NCI-H446 treated with DMSO at 0.1 percent for 48 hours (cell line): ENCODE data around the gene PDE7B.

Experiments
- DNase-seq: peaks from one replicate; lab custom pipeline; 2025; lab: John Stamatoyannopoulos, UW

The PDE7B gene

DNA sequence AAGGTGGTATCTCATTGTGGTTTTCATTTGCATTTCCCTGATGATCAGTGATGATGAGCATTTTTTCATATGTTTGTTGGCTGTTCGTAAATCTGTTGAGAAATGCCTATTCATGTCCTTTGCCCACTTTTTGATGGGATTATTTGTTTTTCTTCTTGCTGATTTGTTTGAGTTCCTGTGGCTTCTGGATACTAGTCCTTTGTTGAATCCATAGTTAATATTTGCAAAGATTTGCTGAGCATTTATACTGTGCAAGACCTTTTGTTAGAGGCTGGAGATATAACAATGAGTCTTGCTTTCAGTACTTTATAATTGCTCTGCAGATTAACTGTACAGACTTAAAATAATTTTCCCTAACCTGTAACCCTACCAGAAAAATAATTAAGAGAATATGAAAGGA is 35.6 kb downstream of the PDE7B start:
- no peak for DNase-seq

DNA sequence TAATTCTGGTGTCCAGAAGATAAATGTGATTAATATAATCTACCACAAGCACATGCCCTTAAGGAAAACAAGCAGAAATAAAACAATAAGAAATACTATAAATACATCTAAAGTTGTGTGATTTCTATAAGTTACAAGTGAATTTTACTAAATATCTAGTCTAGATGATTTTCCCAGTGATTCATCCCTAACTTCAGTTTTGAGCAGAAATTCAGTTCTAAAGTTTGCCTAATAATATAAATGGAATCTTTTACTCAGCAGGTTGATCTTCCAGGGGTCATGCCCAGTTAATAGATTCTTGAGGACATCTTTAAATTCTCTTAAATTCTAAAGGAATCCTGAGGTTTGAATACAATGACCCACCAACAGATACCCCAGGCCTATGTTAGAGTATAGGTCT is 37.3 kb downstream of the PDE7B start:
- no peak for DNase-seq

DNA sequence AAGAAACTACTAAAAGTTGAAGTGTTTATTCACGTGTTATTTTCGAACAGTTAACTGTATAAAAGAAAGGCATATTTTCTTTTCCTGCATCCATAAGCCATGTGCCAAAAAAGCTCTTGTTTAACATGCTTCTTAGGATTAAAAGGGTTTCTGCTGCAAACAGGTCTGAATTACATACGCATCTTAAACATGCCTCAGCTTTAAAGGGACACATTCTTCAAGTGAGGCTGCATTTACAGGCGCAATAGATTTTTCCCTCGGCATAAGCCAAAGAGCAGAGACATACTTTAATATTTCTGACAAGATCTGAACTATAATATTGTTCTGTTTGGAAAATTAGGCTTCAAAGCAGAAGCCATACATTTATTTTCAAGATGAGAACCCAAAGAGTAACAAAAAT is 39.4 kb downstream of the PDE7B start:
- DNase-seq: no peak

- no peak for DNase-seq
Measured at GRCh38 chr6:135891710-135892109, 40.2 kb downstream of the PDE7B start.

DNA sequence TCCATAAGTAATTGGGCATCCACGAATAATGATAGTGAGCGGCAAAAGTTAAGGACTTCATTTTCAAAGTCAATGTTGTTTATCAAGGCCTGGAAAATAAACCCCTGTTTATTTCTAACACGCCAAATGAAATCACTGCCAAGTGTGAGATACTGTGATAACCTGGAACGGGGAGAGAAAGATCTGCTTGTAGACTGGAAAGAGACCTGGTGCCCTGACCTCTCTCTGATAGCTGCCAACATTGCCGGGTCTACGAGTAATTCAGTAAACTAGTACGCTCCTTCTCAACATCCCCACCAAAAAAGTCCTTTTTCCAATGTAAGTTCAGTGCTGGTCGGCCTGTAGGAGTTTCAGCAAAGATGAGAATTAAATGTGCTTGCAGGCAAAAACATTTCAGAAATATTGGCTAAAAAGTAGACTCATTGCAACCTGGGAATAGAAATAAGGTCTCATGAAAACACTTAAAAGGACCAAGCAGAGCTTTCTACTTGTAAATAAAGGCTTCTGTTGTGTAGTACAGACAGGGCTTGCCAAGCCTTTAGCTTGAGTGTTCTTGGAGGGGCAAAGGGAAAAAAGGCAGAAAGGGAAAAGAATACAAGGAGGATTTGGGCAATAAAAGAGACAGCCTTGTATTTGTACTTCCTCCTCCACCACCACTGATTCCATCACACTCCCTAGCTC is 43.9 kb downstream of the PDE7B start:
- no peak for DNase-seq

- DNase-seq: no peak
Measured at GRCh38 chr6:135897087-135897486, 45.6 kb downstream of the PDE7B start.

DNA sequence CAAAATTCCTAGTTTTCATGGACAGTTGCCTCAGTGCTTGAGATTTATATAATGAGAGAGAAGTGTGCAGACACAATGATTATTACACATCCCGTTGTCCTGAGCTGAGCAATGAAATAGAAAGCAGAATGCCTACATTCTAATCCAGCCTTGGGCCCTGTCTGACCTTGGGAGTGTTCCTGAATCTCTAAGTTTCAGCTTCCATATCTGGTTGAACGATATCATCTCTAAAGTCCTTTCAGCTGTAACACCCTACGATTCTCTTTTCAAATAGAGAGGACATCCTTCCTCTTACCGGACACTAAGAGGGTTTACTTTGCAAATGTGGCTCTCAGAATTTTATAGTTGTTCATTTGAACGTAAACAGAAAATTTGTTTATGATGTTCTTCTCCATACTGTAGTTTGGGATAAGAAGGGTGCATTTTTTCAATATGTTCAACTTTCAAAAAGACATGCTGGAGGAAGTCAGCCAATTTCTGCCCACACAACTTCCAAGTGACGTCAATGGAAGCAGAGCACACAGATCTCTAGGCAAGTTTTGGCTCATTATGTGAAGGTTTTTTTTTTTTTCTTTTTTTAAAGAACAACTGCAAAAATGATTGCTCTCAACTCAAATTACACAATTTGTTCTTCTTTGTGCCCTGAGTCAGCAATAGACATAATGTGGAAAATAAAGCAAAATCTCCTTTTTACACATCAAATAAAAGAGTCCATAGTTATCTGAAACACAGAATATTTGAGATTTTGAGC is 50.4 kb downstream of the PDE7B start:
- DNase-seq: peak; percentile 39

GRCh38 chr6:135902756-135903331 is 51.3 kb downstream of the PDE7B start:
- no peak for DNase-seq

DNA sequence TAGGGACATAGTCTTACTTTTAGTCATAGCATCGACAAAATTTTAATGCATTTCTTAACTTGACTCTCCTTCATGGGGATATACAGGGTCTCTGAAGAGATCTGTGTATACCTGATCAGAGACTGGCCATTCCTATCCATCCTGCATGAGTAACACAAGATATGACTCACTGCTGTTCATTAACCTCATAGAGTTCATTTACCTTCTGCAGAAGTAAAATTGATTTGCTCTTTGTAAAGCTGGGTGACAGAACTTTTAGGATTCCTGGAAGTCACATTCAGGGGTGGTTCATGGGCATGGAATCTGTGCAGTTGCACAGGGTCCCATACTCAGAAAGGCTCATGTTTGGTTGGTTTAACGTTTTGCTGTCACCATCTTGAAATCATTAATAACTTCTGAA is 53.2 kb downstream of the PDE7B start:
- no peak for DNase-seq

GRCh38 chr6:135905604-135906300 is 54.3 kb downstream of the PDE7B start:
- DNase-seq: no peak

DNA sequence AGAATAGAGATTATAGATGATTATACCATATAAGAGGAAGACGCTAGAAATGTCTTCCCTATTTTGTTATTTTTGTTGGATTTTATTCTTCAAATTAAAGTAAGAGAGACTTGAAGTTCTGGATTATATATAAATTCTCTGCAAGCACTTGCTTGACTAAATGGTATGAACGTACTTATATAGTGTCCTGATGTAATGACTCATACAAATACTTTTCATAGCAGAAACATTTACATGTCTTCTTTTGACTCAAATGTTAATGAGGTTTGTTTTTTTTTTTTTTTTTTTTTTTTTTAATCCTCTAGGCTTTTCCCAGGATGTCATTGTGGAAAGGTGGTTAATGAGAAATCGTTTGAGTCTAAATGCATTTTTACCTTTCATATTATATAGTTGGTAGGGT is 55.0 kb downstream of the PDE7B start:
- DNase-seq: no peak

DNA sequence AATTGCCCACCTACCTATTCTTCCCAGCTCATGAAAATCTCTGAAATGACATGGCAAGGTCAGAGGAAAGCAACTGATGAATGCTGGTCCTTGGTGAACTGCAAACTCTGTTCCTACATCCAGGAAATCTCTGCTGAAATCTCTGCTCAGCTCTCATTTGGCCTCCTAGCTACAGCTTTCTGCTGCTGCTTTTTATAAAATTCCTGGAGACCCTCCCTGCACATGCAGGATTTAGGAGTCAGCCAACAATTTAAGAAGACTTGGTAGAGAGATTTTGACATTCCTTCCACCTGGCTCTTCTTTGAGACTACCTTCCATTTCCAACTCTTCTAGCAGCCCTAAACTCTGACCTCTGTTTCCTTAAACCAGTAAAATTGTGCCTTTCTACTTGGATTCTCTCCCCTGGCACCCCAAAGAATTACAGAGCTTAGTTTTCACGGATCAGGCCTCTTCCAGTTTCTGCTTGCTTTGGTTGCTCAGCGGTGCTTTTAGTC is 55.5 kb downstream of the PDE7B start:
- no peak for DNase-seq

DNA sequence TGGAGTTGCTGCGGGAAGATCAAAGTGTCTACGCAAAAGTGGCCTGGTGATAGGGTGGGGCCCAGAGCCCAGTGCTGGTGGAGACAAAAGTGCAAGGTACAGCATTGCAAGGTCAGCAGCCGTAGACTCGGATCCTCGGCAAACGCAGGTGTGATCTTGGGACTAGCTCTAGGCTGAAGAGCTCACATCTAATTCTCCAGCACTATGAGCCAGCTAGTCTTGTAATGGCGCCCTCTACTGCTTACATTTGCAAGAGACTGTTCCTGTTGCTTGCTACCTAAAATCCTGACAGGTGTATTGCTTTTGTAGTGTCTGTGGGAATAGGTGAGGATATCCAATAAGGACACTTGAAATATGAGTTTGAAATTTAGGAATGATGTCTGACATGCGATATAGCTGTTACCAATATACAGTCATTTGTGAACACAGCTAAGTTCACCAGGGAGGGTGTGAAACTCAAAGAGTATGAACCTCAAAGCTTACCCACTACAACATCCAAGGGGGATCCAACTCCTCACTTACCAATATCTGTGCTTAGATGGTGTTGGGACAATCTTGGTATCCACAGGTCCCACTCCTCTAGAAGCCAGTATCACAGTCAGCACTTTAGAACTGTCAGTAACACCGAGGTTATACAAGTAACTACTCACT is 58.4 kb downstream of the PDE7B start:
- DNase-seq: no peak

DNA sequence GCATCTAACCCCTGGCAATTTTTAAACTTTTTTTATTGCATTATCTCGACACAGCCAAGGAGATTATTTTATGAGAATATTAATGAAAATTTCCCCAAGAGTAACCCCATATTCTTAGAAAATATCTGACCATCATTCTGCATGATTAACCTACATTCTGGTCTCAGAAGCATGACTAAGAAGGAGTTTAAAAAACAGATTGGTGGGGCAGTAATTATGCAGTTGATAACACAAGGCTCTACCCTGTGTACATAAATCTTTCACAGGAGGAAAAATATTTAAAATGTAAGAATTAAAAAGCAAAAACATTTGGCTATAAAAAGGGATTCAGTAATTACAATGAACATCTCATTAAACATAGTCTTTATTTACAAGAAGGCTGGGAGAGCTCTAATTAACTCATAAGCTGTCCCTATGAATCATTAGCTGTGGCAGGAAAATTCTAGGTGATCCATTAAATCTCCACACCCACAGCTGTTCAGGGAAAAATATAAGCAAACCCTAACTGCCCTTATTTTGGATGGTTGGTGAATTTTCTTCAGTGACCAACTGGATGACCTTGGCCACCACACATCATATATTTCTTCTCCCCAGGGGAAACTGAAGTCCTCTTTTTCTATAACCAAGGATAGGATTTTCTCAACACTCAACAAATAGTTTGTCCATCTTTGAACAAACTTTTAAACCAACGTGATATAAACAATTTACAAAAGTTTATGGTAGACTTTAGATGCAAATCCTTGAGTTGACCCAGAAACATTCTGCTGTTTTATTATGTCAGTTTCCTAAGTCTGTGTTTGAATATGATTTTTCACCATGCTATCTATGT is 59.5 kb downstream of the PDE7B start:
- DNase-seq: peak; percentile 15

GRCh38 chr6:135913785-135914184 is 62.3 kb downstream of the PDE7B start:
- no peak for DNase-seq

GRCh38 chr6:135919026-135919425 is 67.5 kb downstream of the PDE7B start:
- no peak for DNase-seq

DNA sequence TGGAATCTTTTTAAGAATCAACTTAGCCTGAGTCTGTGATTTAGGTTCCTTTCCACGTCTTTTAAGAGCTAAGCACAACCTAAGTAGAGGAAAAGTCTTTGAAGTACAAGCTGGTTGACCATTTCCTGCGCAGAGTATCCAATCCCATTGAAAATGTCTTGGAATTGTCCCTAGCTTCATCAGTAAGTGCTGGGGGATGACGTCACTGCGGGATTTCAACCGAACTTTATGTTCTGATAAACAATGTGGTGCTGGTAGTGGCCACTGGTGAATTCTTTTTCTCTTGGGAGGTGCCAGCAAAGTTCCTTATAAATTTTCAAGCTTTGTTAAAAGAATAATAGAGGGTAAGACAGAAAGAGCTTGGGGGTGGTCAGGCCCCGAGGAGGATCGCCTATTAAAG is 69.2 kb downstream of the PDE7B start:
- DNase-seq: no peak

GRCh38 chr6:135921188-135921587 is 69.7 kb downstream of the PDE7B start:
- DNase-seq: no peak

DNA sequence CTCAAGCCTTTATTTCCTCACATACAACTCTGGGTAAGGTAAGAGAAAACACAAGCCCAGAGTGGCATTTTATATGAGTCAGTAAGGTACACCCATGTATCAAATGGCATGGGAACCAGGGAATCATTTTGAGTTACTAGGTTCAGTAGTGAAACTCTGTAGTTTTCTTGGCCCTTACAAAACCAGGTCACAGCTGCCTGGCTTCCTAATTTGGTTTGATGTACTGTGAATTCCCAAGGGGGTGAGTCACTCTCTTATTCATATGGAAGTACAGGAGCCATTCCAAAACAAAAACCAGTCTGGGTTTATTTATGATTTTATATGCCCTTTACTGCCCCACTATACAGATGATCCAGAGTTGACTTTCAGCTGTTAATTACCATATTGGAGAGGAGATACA is 70.7 kb downstream of the PDE7B start:
- DNase-seq: peak; percentile 97

DNA sequence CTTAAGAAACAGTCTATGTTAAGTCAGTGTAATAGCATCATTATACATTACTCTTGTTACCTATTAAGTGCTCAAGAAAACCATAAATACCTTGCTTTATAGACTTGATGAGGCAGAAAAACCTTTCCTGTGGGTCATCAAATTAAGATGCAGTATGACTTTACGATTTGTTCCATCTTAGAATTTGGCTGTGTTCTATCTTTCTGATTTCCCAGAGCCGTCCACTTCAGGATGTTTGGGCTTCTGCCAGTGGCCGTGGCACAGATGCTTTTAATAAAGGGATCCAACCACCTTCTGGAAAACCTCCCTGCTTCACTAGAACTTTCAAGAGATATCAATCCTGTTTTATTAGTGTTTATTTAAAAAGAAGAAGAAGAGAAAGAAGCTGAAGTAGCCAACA is 71.2 kb downstream of the PDE7B start:
- DNase-seq: peak; percentile 78

- no peak for DNase-seq
Measured at GRCh38 chr6:135932651-135933050, 81.2 kb downstream of the PDE7B start.
